Endodermal cell (in vitro differentiated cells): ENCODE data around the gene CHST11. TPM values are rescaled to one million over a fixed set of nuclear protein-coding genes. Genes with fewer than 3 reads are reported as not detected.

Experiments
- DNase-seq: peaks from one replicate; pipeline ENCODE4 v3.0.0-alpha.2; 2017
- H3K27ac ChIP-seq: 2 replicates; pipeline ENCODE4 v1.5.1; 2013; ENCODE audit warnings: mild to moderate bottlenecking, low read depth, low read length, moderate library complexity
- H3K27me3 ChIP-seq: 2 replicates; pipeline ENCODE4 v1.6.1; 2013; ENCODE audit warnings: mild to moderate bottlenecking, low read length, moderate library complexity; ENCODE audit not compliant: insufficient read depth, control insufficient read depth, poor library complexity, severe bottlenecking
- H3K36me3 ChIP-seq: 2 replicates; pipeline ENCODE4 v1.7.0; 2013; ENCODE audit warnings: mild to moderate bottlenecking, low read length, moderate library complexity; ENCODE audit not compliant: control insufficient read depth, insufficient read depth
- H3K4me1 ChIP-seq: one replicate; pipeline ENCODE4 v1.7.0; 2013; ENCODE audit warnings: low read length; ENCODE audit not compliant: control insufficient read depth, insufficient read depth
- H3K4me3 ChIP-seq: 2 replicates; pipeline ENCODE4 v1.5.1; 2013; ENCODE audit warnings: mild to moderate bottlenecking, low read length, moderate library complexity
- H3K9ac ChIP-seq: 2 replicates; pipeline ENCODE4 v1.6.1; 2013; ENCODE audit warnings: mild to moderate bottlenecking, low read length, moderate library complexity; ENCODE audit not compliant: poor library complexity, severe bottlenecking; ENCODE audit errors: extremely low read depth
- H3K9me3 ChIP-seq: 2 replicates; pipeline ENCODE4 v1.6.1; 2013; ENCODE audit warnings: mild to moderate bottlenecking, low read length, moderate library complexity; ENCODE audit not compliant: control insufficient read depth
- H3K27ac Mint-ChIP-seq: 2 replicates; pipeline ENCODE4 v1.8.0; 2020; ENCODE audit warnings: mixed read lengths
- H3K27me3 Mint-ChIP-seq: 2 replicates; pipeline ENCODE4 v1.8.0; 2021; ENCODE audit warnings: mild to moderate bottlenecking, mixed read lengths; ENCODE audit not compliant: insufficient read depth
- H3K36me3 Mint-ChIP-seq: 2 replicates; pipeline ENCODE4 v1.8.0; 2020; ENCODE audit warnings: low read depth, mixed read lengths
- H3K4me1 Mint-ChIP-seq: 2 replicates; pipeline ENCODE4 v1.8.0; 2020; ENCODE audit warnings: mixed read lengths
- H3K4me3 Mint-ChIP-seq: 2 replicates; pipeline ENCODE4 v1.8.0; 2020; ENCODE audit warnings: mild to moderate bottlenecking, moderate library complexity, mixed read lengths
- H3K9me3 Mint-ChIP-seq: 2 replicates; pipeline ENCODE4 v1.8.0; 2020; ENCODE audit warnings: mild to moderate bottlenecking, mixed read lengths
- WGBS, 2 experiments: methylation state at CpG; one replicate each; pipeline versions ENCODE4 v1.1.5 to v1.1.7; 2013; ENCODE audit warnings: missing lambda C conversion rate in 2 of 2, mixed read lengths in 1 of 2; ENCODE audit not compliant: insufficient coverage in 1 of 2, insufficient read length in 1 of 2; 5-methylcytosine and 5-hydroxymethylcytosine counted together
- total RNA-seq, 2 donors: library from RNA; stranded (reverse); fragmentation: NEBNext Ultra II Directional in 1 of 2; extraction: Animal tissue kit (Norgen Biotek cat#: 25700) in 1 of 2; gene quantifications; 2 replicates in 1 of 2; 3 replicates in 1 of 2; pipeline ENCODE4 v1.2.1, GENCODE V29; 2021
- TF ChIP-seq, protein P1 (sequence below): fragments of 200-600 bp; sonication (generic); conservative IDR thresholded peaks from 2 replicates; pipeline ENCODE4 v1.5.0; 2021; ENCODE audit warnings: antibody characterized with exemption, mild to moderate bottlenecking

CHST11 gene
- total RNA-seq, 2 donors from 2014 or later, result 30.7 to 36.2 TPM

DNA sequence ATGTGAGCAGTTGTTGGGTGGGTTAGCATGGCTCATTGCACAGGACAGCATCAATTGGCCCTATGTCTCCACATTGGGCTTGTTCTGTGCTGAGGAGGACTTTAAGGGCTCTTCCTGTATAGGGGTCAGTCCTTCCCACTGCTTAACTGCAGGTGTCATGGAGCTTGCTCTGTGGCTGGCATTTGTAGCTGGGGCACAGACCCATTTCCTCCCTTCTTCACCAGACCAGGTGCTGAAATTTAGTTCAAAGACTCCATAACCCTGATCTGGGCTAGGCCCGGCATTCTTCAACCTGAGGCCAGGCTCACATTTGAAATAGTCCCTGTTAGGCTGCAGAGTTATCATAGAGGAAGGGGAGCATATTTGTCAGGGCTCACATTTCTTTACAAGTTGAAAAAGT is 12.8 kb downstream of the CHST11 start:
- DNase-seq, result peak; percentile 37
- Histone ChIP-seq H3K4me3 (no peak overlapping the region), H3K9me3 (no peaks in the 10 kb centered on the region), H3K27me3 (no peaks in the 10 kb centered on the region), H3K9ac (no peak overlapping the region), H3K36me3 (no peaks in the 10 kb centered on the region), H3K4me1 (peaks cover 2% of the 10 kb centered on the region), H3K27ac (no peak overlapping the region)
- Mint-ChIP-seq H3K9me3 (no peaks in the 10 kb centered on the region), H3K4me3 (no peak overlapping the region), H3K36me3 (peaks cover 8% of the 10 kb centered on the region), H3K4me1 (peaks cover 51% of the 10 kb centered on the region), H3K27me3 (no peaks in the 10 kb centered on the region), H3K27ac (no peak overlapping the region)
- TF ChIP-seq, protein P1, sequence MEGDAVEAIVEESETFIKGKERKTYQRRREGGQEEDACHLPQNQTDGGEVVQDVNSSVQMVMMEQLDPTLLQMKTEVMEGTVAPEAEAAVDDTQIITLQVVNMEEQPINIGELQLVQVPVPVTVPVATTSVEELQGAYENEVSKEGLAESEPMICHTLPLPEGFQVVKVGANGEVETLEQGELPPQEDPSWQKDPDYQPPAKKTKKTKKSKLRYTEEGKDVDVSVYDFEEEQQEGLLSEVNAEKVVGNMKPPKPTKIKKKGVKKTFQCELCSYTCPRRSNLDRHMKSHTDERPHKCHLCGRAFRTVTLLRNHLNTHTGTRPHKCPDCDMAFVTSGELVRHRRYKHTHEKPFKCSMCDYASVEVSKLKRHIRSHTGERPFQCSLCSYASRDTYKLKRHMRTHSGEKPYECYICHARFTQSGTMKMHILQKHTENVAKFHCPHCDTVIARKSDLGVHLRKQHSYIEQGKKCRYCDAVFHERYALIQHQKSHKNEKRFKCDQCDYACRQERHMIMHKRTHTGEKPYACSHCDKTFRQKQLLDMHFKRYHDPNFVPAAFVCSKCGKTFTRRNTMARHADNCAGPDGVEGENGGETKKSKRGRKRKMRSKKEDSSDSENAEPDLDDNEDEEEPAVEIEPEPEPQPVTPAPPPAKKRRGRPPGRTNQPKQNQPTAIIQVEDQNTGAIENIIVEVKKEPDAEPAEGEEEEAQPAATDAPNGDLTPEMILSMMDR, result no peak
- 83 to 100% methylated on average over 1 of the region's 1 CpG for WGBS, 2 experiments

DNA sequence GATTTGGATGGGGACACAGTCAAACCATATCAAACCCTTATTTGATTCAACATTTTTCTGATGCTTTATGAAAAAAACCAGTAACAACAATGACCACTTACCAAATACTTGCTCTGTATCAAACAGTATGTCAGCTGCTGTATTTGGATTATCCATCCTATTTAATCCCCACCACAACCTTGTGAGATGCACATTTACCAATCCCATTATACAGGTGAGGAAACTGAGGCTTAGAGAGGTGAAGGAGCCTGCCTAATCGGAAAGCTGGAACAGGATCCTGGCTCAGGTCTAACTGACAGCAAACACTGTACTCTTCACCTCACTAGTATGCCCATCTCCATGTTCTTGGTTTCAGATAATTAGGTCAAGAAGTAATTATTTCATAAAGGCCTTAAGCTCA is 13.8 kb downstream of the CHST11 start:
- H3K4me3 Mint-ChIP-seq, result no peak overlapping the region
- TF ChIP-seq, protein P1, result no peak
- no peaks in the 10 kb centered on the region for H3K9me3 ChIP-seq
- H3K4me3 ChIP-seq, result no peak overlapping the region
- H3K9ac ChIP-seq, result no peak overlapping the region
- H3K36me3 Mint-ChIP-seq, result peaks cover 5% of the 10 kb centered on the region
- no peak for DNase-seq
- 94% methylated on average over 1 of the region's 1 CpG; no CpG with 5 or more reads in 1 of the 2 experiments for WGBS, 2 experiments
- H3K27me3 ChIP-seq, result no peaks in the 10 kb centered on the region
- H3K27ac ChIP-seq, result no peak overlapping the region
- no peaks in the 10 kb centered on the region for H3K9me3 Mint-ChIP-seq
- H3K27me3 Mint-ChIP-seq, result no peaks in the 10 kb centered on the region
- H3K27ac Mint-ChIP-seq, result no peak overlapping the region
- H3K36me3 ChIP-seq, result no peaks in the 10 kb centered on the region
- peaks cover 59% of the 10 kb centered on the region for H3K4me1 Mint-ChIP-seq
- H3K4me1 ChIP-seq, result peaks cover 2% of the 10 kb centered on the region

DNA sequence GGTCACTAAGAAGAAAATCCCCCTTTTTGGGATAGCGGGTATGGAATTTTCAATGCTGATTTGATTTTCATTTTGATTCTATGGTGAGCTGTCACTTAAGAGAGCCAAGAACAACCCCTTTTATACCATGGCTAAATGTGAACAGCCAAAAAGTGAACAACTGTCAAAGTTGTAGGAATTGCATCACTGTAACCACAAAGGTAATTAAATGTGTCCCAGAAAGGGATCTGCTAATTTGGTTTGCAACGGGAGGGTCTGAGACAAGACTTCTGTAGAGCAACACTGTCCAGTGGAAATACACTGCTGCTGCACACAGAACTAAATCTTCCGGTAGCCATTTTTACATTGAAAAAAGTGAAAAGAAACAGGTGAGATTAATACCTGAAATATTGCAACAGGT is 14.6 kb downstream of the CHST11 start:
- DNase-seq, result no peak
- TF ChIP-seq, protein P1, result no peak
- no peak overlapping the region for H3K9ac ChIP-seq
- WGBS, 2 experiments, result 77 to 100% methylated on average over 2 to 3 of the region's 3 CpGs
- no peak overlapping the region for H3K27ac Mint-ChIP-seq
- H3K9me3 ChIP-seq, result no peaks in the 10 kb centered on the region
- H3K9me3 Mint-ChIP-seq, result no peaks in the 10 kb centered on the region
- peaks cover 2% of the 10 kb centered on the region for H3K4me1 ChIP-seq
- H3K36me3 ChIP-seq, result no peaks in the 10 kb centered on the region
- peaks cover 59% of the 10 kb centered on the region for H3K4me1 Mint-ChIP-seq
- H3K27me3 ChIP-seq, result no peaks in the 10 kb centered on the region
- H3K27ac ChIP-seq, result no peak overlapping the region
- H3K36me3 Mint-ChIP-seq, result peaks cover 4% of the 10 kb centered on the region
- H3K27me3 Mint-ChIP-seq, result no peaks in the 10 kb centered on the region
- H3K4me3 ChIP-seq, result no peak overlapping the region
- no peak overlapping the region for H3K4me3 Mint-ChIP-seq
